Fibroblast of skin of left biceps (primary cell): ENCODE results near the gene PIERCE2.
A peak's percentile ranks its signal among the peaks of the same experiment; 100 is the strongest.
"Not testable (repeated sequence)": the region's sequence is repeated elsewhere in the genome, so short reads cannot be mapped to it uniquely, and the experiment has no call there.

ENCODE experiments used
- DNase-seq, 2 experiments: peaks; one replicate each; pipeline ENCODE4 v3.0.0-alpha.2; 2013; ENCODE audit warnings: low read depth in 2 of 2

PIERCE2 gene

GRCh38 chr15:55408012-55408928 lies at the start of gene PIERCE2, which contains the start of gene CCPG1:
Gene PIERCE2 (plus strand): TSS chr15:55408495. CDS start chr15:55408769, 274 bp downstream.
Gene CCPG1 (minus strand): TSS chr15:55408359. CDS start chr15:55389424, 18,935 bp downstream.
- peak; percentile 82 for DNase-seq

DNA sequence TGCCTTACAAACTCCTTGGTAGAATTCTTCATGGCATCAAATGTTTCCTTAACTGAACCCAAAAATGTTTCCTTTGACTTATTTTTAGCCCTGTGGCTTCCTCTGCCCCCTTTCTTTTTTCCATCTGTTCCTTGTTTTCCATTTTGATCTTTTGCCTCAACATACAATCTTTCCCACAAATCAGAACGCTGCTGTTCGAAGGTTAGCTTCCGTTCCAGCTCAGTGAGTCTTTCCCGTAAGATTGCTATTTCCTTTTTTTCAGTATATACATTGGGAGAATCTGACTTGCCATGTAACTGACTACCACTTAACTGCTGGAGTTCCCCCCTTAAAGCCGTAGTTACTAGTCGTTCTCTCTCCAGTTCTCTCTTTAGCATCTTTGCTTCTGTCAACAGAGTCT lies 48.0 kb upstream of the PIERCE2 start:
- DNase-seq = no peak

DNA sequence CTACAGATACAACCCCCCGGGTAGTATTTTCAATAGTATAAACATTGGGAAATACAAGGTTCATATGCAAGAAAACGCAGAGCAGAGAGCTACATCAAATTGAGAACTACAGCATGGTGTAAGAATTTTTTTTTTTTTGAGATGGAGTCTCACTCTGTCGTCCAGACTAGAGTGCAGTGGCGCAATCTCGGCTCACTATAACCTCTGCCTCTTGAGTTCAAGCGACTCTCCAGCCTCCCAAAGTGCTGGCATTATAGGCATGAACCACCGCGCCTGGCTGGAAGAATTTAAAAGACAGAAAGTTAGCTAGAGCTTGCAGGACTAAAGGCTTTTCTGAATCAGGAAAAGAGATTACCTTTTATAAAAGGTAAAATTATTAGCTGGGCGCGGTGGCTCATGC lies 47.2 kb upstream of the PIERCE2 start:
- DNase-seq = no peak

DNA sequence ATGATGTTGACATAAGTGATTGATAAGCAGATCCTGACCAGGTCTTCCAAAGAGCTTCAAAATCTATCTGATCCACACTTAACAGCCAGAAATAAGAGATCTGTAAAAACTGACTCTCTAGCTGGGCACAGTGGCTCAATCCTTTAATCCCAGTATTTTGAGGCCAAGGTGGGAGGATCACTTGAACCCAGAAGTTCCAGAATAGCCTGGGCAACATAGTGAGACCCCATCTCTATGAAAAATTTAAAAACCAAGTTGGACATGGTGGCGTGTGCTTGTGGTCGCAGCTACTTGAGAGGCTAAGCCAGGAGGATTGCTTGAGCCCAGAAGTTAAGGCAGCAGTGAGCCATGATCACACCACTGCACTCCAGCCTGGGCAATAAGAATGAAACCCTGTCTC lies 45.7 kb upstream of the PIERCE2 start:
- DNase-seq = no peak

- DNase-seq = no peak
Measured at GRCh38 chr15:55366981-55367380, 41.3 kb upstream of the PIERCE2 start.

DNA sequence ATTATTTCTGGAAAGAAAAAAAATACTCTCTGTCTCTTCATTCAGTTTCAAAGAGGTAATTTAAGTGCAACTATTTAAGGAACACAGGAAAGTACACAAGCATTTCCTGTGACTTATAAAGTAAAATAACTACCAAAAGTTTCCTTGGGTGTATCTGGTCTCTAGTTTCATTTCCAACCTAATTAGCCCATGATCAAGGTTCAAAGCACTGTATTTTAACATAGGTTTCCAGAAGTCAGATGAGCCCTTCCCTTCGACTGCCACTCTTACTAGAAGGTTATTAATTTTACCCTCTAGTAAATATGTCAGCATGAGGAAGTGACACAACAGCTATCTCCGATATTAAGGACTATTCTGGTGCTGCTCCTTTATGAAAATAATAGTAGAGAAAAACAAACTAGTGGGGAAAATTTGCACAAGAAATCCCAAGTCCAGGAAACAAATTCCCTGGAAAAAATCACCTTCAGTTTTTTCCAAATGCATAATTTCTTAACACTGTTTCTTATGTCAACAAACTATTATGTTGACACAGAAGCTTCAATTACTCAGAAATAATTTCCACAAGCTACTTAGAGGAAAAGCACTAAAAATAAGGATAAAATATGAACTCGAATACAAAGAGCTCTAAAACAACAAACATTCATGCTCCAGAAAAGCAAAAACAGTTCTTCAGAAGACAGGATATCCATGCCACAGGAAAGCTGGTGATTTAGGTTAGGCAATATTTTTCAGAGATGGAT lies 35.4 kb upstream of the PIERCE2 start:
- DNase-seq = no peak

DNA sequence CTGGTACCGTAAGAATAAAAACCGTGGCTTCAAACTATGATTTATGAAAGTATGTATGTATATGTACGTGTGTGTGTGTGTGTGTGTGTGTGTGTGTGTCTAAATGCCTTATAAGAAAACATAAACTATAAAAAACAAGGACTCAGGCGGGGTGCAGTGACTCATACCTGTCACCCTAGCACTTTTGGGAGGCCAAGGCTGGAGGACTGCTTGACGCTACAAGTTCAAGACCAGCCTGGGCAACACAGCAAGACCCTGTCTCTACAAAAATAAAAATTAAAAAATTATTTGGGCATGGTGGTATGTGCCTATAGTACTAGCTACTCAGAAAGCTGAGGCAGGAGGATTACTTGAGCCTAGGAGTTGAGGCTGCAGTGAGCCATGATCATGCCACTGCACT lies 29.2 kb upstream of the PIERCE2 start:
- no peak for DNase-seq

DNA sequence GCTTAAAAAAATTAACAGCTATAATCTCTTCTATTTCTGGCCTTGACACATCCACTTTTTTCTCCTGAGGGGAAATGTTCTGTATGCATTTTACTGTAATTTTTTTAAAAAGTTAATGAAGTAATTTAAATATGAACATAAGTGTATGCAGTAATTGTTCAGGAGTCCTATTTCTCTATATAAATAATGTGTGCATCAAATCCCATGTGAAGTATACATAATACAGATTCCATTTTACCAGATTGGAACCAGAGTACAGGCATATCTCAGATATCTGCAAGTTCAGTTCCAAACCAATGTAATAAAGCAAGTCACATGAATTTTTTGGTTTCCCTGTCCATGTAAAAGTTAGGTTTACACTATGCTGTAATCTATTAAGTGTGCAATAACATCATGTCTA lies 26.7 kb upstream of the PIERCE2 start:
- DNase-seq = no peak

GRCh38 chr15:55383687-55384086 lies 24.6 kb upstream of the PIERCE2 start:
- no peak for DNase-seq

DNA sequence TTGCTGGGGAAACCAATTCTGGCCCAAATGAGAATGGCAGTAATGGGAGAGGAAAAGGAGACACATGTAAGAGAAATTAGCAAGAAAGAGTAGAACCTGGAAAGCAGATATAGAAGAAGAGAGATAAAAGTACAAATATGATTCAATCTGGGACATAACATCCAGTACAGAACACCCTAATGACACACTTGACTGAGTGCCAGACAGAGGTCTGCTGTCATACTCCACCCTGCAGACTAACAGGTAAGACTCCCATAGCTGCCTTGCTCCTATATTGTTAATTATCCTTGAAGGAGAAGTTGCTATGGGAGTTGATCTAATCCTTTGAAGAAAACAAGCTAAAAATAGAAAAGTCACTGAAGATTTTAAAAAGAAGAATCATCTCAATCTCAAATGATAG lies 21.3 kb upstream of the PIERCE2 start:
- no peak for DNase-seq

GRCh38 chr15:55389264-55389607 lies 19.1 kb upstream of the PIERCE2 start:
- no peak for DNase-seq

DNA sequence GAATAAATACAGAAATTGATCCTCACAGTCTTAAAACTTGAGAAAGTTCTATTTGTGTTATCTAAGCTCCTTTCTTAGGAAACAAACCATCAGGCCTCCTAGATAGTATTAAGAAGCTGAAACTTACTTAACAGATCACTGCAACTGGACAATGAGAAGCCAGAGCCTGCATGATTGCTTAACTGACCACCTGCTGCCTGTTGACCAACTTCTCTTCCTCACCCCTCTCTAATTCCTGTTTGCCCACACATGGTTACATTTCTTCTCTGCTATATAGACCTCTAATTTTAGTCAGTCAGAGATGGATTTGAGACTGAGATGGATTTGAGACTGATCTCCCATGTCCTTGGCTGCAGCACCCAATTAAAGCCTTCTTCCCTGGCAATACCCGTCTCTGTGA lies 13.6 kb upstream of the PIERCE2 start:
- DNase-seq = no peak

DNA sequence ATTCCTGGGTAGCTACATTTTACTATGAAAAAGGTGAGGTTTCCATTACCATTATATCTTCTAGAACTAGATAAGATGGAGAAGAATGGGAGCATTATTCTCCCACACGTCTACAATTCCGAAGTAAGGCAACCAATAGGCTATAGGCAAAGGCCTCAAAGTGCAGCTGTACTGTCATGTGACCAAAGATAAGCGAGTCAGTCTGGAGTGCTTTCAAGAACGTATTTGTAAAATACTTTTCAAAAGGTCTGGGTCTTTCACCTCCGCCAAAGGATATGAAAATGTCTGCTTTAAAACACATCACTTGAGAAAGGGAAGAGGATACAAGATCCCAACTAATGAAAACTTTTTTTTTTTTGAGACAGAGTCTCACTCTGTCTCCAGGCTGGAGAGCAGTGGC lies 10.1 kb upstream of the PIERCE2 start:
- no peak for DNase-seq

GRCh38 chr15:55400050-55400449 lies 8.2 kb upstream of the PIERCE2 start:
- DNase-seq = not testable (repeated sequence)

GRCh38 chr15:55401786-55402246 lies 6.5 kb upstream of the PIERCE2 start:
- no peak for DNase-seq

GRCh38 chr15:55402707-55403106 lies 5.6 kb upstream of the PIERCE2 start:
- DNase-seq = no peak

GRCh38 chr15:55403531-55403930 lies 4.8 kb upstream of the PIERCE2 start:
- peak; percentile 17 to 19 for DNase-seq

- DNase-seq = no peak
Measured at GRCh38 chr15:55407498-55408011, 740 bp upstream of the PIERCE2 start.

DNA sequence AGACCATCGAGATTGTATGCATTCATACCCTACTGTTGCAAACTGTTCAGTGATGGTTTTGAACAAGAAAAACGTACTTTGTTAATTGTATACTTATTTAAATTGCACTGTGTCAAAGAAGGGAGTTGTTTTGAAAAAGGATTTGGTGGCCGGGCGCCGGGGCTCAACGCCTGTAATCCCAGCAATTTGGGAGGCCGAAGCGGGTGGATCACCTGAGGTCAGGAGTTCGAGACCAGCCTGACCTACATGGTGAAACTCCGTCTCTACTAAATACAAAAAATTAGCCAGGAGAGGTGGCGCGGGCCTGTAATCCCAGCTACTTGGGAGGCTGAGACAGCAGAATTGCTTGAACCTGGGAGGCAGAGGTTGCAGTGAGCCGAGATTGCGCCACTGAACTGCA lies 681 bp downstream of the PIERCE2 start:
- not testable (repeated sequence) for DNase-seq

- DNase-seq = not testable (repeated sequence)
Measured at GRCh38 chr15:55417678-55418077, 9.4 kb downstream of the PIERCE2 start.

GRCh38 chr15:55420171-55420866 lies 12.0 kb downstream of the PIERCE2 start:
- DNase-seq = no peak

DNA sequence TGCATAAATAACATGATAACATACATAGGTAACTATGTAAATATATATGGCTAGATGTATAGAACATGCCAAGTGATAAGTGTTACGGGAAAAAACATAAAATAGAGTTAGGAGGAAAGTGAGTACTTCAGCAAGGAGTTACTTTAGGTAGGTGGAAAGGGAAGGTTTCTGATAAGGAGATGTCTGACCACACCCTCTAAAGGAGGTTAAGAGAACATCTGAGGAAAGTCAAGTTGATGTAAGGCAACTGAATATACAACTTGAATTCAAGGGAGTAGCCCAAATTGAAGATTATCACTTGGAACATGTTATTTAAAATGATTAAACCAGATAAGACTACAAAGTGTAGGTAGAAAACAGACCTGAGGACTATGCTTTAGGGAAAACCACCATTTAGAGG lies 13.8 kb downstream of the PIERCE2 start:
- DNase-seq = no peak
